WTC11 (cell line): ENCODE data around the gene ITCH. TPM values are rescaled to one million over a fixed set of nuclear protein-coding genes. Genes with fewer than 3 reads are reported as not detected.
A peak's percentile ranks its signal among the peaks of the same experiment; 100 is the strongest.

Experiments used
- ATAC-seq: fragments of 200-7000 bp; cut with Tn5 transposase; 2 replicates; pipeline ENCODE4 v1.10.0; 2021; ENCODE audit warnings: mild to moderate bottlenecking, moderate library complexity
- CTCF ChIA-PET: fragments of 300-600 bp; sonication (Branson Sonifier 250); formaldehyde crosslinking; loops from one replicate; lab custom pipeline; 2021; ENCODE audit warnings: antibody characterized with exemption; lab: Charles Lee
- POLR2A ChIA-PET: fragments of 350-600 bp; sonication (Branson Sonifier 250); formaldehyde crosslinking; loops from one replicate; lab custom pipeline; 2021; ENCODE audit warnings: antibody characterized with exemption; lab: Charles Lee
- DNase-seq: peaks from one replicate; pipeline ENCODE4 v3.0.0; 2021; ENCODE audit warnings: low spot score
- H3K27ac Mint-ChIP-seq: 2 replicates; pipeline ENCODE4 v1.8.0; 2021; ENCODE audit warnings: mixed read lengths
- H3K27me3 Mint-ChIP-seq: 2 replicates; pipeline ENCODE4 v1.8.0; 2021; ENCODE audit warnings: low read depth, mild to moderate bottlenecking, moderate library complexity, mixed read lengths
- H3K36me3 Mint-ChIP-seq: 2 replicates; pipeline ENCODE4 v1.8.0; 2021; ENCODE audit warnings: mixed read lengths
- H3K4me1 Mint-ChIP-seq: 2 replicates; pipeline ENCODE4 v1.8.0; 2022; ENCODE audit warnings: mixed read lengths
- H3K4me3 Mint-ChIP-seq: 2 replicates; pipeline ENCODE4 v1.8.0; 2021; ENCODE audit warnings: mild to moderate bottlenecking, moderate library complexity, mixed read lengths
- H3K9me3 Mint-ChIP-seq: 2 replicates; pipeline ENCODE4 v1.8.0; 2021; ENCODE audit warnings: mixed read lengths
- CBFB ChIP-seq: sonication (generic); formaldehyde crosslinking; IDR thresholded peaks from 2 replicates; pipeline ENCODE4 v1.8.1; 2022; ENCODE audit warnings: mild to moderate bottlenecking, low read depth, missing genetic modification reagents
- CREM ChIP-seq: sonication (generic); formaldehyde crosslinking; IDR thresholded peaks from 2 replicates; pipeline ENCODE4 v1.8.1; 2022; ENCODE audit warnings: mild to moderate bottlenecking, missing genetic modification reagents, moderate library complexity
- FOXJ3 ChIP-seq: sonication (generic); formaldehyde crosslinking; IDR thresholded peaks from 2 replicates; pipeline ENCODE4 v1.9.0; 2021; ENCODE audit warnings: missing genetic modification reagents, mild to moderate bottlenecking, borderline replicate concordance
- GTF2I ChIP-seq: fragments of 250-450 bp; sonication (Bioruptor Pico); conservative IDR thresholded peaks from 2 replicates; pipeline ENCODE4 v1.4.0; 2021; ENCODE audit warnings: mild to moderate bottlenecking
- HMGA2 ChIP-seq: fragments of 250-450 bp; sonication (Bioruptor Pico); IDR thresholded peaks from 2 replicates; pipeline ENCODE4 v1.4.0; 2021; ENCODE audit warnings: mild to moderate bottlenecking, moderate library complexity
- MXD4 ChIP-seq: fragments of 250-450 bp; sonication (Bioruptor Pico); IDR thresholded peaks from 2 replicates; pipeline ENCODE4 v1.8.0; 2021; ENCODE audit warnings: mild to moderate bottlenecking, moderate library complexity, borderline replicate concordance
- NR1H2 ChIP-seq: sonication (generic); formaldehyde crosslinking; IDR thresholded peaks from 2 replicates; pipeline ENCODE4 v1.9.0; 2021; ENCODE audit warnings: mild to moderate bottlenecking, moderate library complexity, missing genetic modification reagents
- NR2C2 ChIP-seq: sonication (generic); formaldehyde crosslinking; IDR thresholded peaks from 2 replicates; pipeline ENCODE4 v1.8.0; 2022; ENCODE audit warnings: mild to moderate bottlenecking, missing genetic modification reagents
- TEAD4 ChIP-seq: sonication (generic); formaldehyde crosslinking; IDR thresholded peaks from 2 replicates; pipeline ENCODE4 v1.8.0; 2022; ENCODE audit warnings: mild to moderate bottlenecking, missing genetic modification reagents
- ZNF121 ChIP-seq: sonication (generic); formaldehyde crosslinking; IDR thresholded peaks from 2 replicates; pipeline ENCODE4 v1.8.0; 2023; ENCODE audit warnings: missing genetic modification reagents
- ZNF317 ChIP-seq: sonication (generic); formaldehyde crosslinking; IDR thresholded peaks from 2 replicates; pipeline ENCODE4 v1.8.1; 2023; ENCODE audit warnings: low read depth, mild to moderate bottlenecking, moderate library complexity, missing genetic modification reagents, borderline replicate concordance
- ZNF416 ChIP-seq: fragments of 250-450 bp; sonication (Bioruptor Pico); IDR thresholded peaks from 2 replicates; pipeline ENCODE4 v1.9.0; 2021; ENCODE audit warnings: mild to moderate bottlenecking, inconsistent platforms
- total RNA-seq: library from RNA; stranded (reverse); gene quantifications from 3 replicates; pipeline ENCODE4 v1.2.3, GENCODE V29; 2021
- TF ChIP-seq, protein P1 (sequence below): sonication (generic); formaldehyde crosslinking; conservative IDR thresholded peaks from 2 replicates; pipeline ENCODE4 v1.8.1; 2022; ENCODE audit warnings: mild to moderate bottlenecking, missing genetic modification reagents
- TF ChIP-seq, protein P2 (sequence below): fragments of 250-450 bp; sonication (Bioruptor Pico); conservative IDR thresholded peaks from 2 replicates; pipeline ENCODE4 v1.9.0; 2021; ENCODE audit warnings: mild to moderate bottlenecking
- TF ChIP-seq, protein P3 (sequence below): sonication (generic); formaldehyde crosslinking; IDR thresholded peaks from 2 replicates; pipeline ENCODE4 v1.8.1; 2023; ENCODE audit warnings: mild to moderate bottlenecking, missing genetic modification reagents, moderate library complexity
- TF ChIP-seq, protein P4 (sequence below): fragments of 200-600 bp; IDR thresholded peaks from 2 replicates; pipeline ENCODE4 v1.8.0; 2022; ENCODE audit warnings: antibody characterized with exemption
- TF ChIP-seq, protein P5 (sequence below): sonication (generic); formaldehyde crosslinking; IDR thresholded peaks from 2 replicates; pipeline ENCODE4 v1.8.0; 2023; ENCODE audit warnings: missing genetic modification reagents, mild to moderate bottlenecking, borderline replicate concordance
- TF ChIP-seq, protein P6 (sequence below): sonication (generic); formaldehyde crosslinking; IDR thresholded peaks from 2 replicates; pipeline ENCODE4 v1.8.0; 2022; ENCODE audit warnings: mild to moderate bottlenecking, missing genetic modification reagents
- TF ChIP-seq, protein P7 (sequence below): fragments of 250-450 bp; sonication (Bioruptor Pico); IDR thresholded peaks from 2 replicates; pipeline ENCODE4 v1.9.0; 2021; ENCODE audit warnings: mild to moderate bottlenecking

ITCH gene
- total RNA-seq, 1 experiment from 2014 or later: 35.8 TPM

DNA sequence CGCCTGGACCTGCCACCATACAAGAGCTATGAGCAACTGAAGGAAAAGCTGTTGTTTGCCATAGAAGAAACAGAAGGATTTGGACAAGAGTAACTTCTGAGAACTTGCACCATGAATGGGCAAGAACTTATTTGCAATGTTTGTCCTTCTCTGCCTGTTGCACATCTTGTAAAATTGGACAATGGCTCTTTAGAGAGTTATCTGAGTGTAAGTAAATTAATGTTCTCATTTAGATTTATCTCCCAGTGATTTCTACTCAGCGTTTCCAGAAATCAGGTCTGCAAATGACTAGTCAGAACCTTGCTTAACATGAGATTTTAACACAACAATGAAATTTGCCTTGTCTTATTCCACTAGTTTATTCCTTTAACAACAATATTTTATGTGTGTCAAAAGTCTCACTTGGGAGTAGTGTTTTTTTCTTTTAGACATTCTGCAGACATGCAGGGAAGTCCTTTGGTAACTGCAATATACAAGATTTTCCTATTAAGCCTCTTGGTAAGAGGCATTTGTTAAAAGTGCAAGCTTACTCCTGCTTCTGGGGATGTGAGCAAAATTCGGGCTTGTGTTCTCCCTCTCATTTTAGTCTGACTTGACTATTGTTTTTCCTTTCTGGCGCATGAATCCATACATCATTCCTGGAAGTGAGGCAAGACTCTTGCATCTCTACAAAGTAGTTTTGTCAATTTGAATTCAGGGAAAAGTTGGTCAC lies 144.8 kb downstream of the ITCH start:
- ATAC-seq (no peak), DNase-seq (no peak)
- H3K27ac Mint-ChIP-seq: peak overlapping the region; percentile 51; the same call in 1 of the 2 replicates
- ChIA-PET CTCF (interaction anchor here (2.3 kb wide), 1 partner anchor 195 kb away, joined by 8 read pairs; no protein-coding TSS in a partner anchor), POLR2A (no interaction called here)
- H3K4me3 Mint-ChIP-seq: no peak overlapping the region
- H3K27me3 Mint-ChIP-seq: no peaks in the 10 kb centered on the region
- no peaks in the 10 kb centered on the region for H3K9me3 Mint-ChIP-seq
- H3K4me1 Mint-ChIP-seq: no peaks in the 10 kb centered on the region
- TF ChIP-seq, protein P1, sequence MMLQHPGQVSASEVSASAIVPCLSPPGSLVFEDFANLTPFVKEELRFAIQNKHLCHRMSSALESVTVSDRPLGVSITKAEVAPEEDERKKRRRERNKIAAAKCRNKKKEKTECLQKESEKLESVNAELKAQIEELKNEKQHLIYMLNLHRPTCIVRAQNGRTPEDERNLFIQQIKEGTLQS (CRISPR knock-in tag): no peak
- TF ChIP-seq CBFB (CRISPR knock-in tag) (no peak), ZNF416 (no peak), GTF2I (CRISPR knock-in tag) (no peak), NR1H2 (no peak), MXD4 (CRISPR knock-in tag) (no peak)
- TF ChIP-seq, protein P2, sequence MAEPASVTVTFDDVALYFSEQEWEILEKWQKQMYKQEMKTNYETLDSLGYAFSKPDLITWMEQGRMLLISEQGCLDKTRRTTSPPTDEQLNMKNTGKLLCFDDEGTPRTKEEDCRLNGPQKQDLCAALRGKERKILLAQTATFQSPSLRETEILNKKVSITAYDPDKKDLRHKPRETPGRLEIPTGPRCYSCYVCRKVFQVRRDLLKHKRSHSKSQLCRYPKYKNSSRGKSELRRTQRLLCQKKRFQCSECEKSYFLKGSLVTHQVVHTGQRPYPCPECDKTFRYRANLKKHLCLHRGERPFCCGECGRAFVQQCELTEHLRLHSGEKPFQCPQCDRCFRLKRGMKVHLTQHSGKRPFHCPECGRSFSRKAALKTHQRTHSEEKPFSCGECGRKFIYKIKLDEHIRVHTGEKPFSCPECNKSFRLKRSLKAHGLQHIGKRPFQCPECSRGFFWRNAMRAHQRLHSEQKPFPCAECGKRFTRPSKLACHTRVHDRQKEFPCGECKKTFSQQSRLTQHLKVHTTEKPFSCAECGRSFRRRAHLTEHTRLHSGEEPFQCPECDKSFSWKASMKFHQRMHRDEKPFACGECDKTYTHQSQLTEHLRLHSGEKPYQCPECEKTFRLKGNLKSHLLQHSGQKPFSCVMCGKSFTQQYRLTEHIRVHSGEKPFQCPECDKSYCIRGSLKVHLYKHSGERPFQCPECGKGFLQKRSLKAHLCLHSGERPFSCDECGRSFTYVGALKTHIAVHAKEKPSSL: no peak
- TF ChIP-seq, protein P3, sequence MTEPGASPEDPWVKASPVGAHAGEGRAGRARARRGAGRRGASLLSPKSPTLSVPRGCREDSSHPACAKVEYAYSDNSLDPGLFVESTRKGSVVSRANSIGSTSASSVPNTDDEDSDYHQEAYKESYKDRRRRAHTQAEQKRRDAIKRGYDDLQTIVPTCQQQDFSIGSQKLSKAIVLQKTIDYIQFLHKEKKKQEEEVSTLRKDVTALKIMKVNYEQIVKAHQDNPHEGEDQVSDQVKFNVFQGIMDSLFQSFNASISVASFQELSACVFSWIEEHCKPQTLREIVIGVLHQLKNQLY (CRISPR knock-in tag): no peak
- TF ChIP-seq, protein P4, sequence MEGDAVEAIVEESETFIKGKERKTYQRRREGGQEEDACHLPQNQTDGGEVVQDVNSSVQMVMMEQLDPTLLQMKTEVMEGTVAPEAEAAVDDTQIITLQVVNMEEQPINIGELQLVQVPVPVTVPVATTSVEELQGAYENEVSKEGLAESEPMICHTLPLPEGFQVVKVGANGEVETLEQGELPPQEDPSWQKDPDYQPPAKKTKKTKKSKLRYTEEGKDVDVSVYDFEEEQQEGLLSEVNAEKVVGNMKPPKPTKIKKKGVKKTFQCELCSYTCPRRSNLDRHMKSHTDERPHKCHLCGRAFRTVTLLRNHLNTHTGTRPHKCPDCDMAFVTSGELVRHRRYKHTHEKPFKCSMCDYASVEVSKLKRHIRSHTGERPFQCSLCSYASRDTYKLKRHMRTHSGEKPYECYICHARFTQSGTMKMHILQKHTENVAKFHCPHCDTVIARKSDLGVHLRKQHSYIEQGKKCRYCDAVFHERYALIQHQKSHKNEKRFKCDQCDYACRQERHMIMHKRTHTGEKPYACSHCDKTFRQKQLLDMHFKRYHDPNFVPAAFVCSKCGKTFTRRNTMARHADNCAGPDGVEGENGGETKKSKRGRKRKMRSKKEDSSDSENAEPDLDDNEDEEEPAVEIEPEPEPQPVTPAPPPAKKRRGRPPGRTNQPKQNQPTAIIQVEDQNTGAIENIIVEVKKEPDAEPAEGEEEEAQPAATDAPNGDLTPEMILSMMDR: no peak
- H3K36me3 Mint-ChIP-seq: peaks cover 20% of the 10 kb centered on the region

DNA sequence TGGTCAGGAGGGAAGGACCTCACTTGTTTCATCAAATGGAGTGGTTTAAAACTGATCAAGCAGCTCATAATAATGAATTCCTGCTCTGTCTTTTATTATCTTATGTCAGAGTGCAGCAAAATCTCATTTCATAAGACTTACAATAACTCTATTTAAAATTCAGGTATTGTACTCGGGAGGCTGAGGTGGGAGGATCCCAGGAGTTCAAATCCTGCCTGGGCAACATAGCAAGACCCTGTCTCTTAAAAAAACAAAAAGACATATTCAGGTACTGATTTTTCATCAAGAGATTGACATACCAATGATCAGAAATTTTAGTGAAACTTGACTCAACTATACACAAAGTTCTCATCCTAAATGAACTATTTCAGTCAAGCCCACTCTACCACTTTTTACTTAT lies 147.5 kb downstream of the ITCH start:
- Mint-ChIP-seq H3K36me3 (peaks cover 11% of the 10 kb centered on the region), H3K9me3 (no peaks in the 10 kb centered on the region), H3K27ac (no peak overlapping the region), H3K4me3 (no peak overlapping the region), H3K27me3 (no peaks in the 10 kb centered on the region), H3K4me1 (peaks cover 11% of the 10 kb centered on the region)
- no peak for ATAC-seq
- no peak for DNase-seq
- TF ChIP-seq ZNF416 (no peak), TEAD4 (CRISPR knock-in tag) (no peak), ZNF121 (CRISPR knock-in tag) (0 out of 2 replicates have a peak, but pooled peaks have one; percentile 34), ZNF317 (CRISPR knock-in tag) (no peak)
- ChIA-PET CTCF (interaction anchor here (2.3 kb wide), 1 partner anchor 198 kb away, joined by 8 read pairs; no protein-coding TSS in a partner anchor), POLR2A (interaction anchor here (0.5 kb wide), 1 partner anchor 102 kb away, joined by 5 read pairs; no protein-coding TSS in a partner anchor)

DNA sequence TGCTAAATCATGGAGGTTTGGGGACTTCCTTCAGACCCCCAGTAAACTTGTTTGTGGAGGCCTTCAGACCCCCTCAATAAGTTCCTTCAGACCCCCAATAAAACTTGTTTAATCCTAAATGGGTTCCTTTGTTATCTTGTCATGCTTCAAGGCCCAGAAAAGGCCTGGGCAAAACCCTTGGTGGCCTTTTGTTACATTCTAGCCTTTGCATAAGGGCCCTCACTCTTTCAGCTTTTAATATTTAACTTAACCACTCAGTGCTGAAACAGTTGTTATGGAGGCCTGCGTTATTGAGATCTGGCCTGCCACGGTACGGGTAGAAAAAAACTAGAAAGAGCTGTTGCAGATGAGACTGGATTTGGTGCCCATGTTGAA lies 148.8 kb downstream of the ITCH start:
- peaks cover 11% of the 10 kb centered on the region for H3K36me3 Mint-ChIP-seq
- no peaks in the 10 kb centered on the region for H3K27me3 Mint-ChIP-seq
- no peaks in the 10 kb centered on the region for H3K9me3 Mint-ChIP-seq
- DNase-seq (no peak), ATAC-seq (no peak)
- CTCF ChIA-PET: no interaction called here
- peaks cover 11% of the 10 kb centered on the region for H3K4me1 Mint-ChIP-seq
- no peak overlapping the region for H3K4me3 Mint-ChIP-seq
- peak overlapping the region; percentile 84 for H3K27ac Mint-ChIP-seq
- POLR2A ChIA-PET: no interaction called here
- no peak for TF ChIP-seq CREM (CRISPR knock-in tag)
- TF ChIP-seq FOXJ3: no peak
- no peak for TF ChIP-seq HMGA2 (CRISPR knock-in tag)
- TF ChIP-seq, protein P5, sequence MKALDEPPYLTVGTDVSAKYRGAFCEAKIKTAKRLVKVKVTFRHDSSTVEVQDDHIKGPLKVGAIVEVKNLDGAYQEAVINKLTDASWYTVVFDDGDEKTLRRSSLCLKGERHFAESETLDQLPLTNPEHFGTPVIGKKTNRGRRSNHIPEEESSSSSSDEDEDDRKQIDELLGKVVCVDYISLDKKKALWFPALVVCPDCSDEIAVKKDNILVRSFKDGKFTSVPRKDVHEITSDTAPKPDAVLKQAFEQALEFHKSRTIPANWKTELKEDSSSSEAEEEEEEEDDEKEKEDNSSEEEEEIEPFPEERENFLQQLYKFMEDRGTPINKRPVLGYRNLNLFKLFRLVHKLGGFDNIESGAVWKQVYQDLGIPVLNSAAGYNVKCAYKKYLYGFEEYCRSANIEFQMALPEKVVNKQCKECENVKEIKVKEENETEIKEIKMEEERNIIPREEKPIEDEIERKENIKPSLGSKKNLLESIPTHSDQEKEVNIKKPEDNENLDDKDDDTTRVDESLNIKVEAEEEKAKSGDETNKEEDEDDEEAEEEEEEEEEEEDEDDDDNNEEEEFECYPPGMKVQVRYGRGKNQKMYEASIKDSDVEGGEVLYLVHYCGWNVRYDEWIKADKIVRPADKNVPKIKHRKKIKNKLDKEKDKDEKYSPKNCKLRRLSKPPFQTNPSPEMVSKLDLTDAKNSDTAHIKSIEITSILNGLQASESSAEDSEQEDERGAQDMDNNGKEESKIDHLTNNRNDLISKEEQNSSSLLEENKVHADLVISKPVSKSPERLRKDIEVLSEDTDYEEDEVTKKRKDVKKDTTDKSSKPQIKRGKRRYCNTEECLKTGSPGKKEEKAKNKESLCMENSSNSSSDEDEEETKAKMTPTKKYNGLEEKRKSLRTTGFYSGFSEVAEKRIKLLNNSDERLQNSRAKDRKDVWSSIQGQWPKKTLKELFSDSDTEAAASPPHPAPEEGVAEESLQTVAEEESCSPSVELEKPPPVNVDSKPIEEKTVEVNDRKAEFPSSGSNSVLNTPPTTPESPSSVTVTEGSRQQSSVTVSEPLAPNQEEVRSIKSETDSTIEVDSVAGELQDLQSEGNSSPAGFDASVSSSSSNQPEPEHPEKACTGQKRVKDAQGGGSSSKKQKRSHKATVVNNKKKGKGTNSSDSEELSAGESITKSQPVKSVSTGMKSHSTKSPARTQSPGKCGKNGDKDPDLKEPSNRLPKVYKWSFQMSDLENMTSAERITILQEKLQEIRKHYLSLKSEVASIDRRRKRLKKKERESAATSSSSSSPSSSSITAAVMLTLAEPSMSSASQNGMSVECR (CRISPR knock-in tag): no peak
- TF ChIP-seq NR2C2: no peak
- TF ChIP-seq, protein P4: no peak
- TF ChIP-seq, protein P6, sequence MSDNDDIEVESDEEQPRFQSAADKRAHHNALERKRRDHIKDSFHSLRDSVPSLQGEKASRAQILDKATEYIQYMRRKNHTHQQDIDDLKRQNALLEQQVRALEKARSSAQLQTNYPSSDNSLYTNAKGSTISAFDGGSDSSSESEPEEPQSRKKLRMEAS (CRISPR knock-in tag): no peak
- TF ChIP-seq, protein P7, sequence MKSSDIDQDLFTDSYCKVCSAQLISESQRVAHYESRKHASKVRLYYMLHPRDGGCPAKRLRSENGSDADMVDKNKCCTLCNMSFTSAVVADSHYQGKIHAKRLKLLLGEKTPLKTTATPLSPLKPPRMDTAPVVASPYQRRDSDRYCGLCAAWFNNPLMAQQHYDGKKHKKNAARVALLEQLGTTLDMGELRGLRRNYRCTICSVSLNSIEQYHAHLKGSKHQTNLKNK (CRISPR knock-in tag): no peak
- TF ChIP-seq TEAD4 (CRISPR knock-in tag): no peak
